Fibroblast of mammary gland (primary cell): ENCODE data around the gene DIP2C.
A peak's percentile ranks its signal among the peaks of the same experiment; 100 is the strongest.
"Not testable (repeated sequence)": the region's sequence is repeated elsewhere in the genome, so short reads cannot be mapped to it uniquely, and the experiment has no call there.

Experiments
- DNase-seq: peaks from one replicate; pipeline ENCODE4 v3.0.0-alpha.2; 2010; ENCODE audit warnings: low read depth
- H3K4me3 ChIP-seq: 2 replicates; pipeline ENCODE4 v1.5.1; 2011; ENCODE audit warnings: low read depth, mild to moderate bottlenecking, low read length, moderate library complexity; ENCODE audit not compliant: control insufficient read depth
- TF ChIP-seq, protein P1 (sequence below): conservative IDR thresholded peaks from 2 replicates; pipeline ENCODE4 v1.5.1; 2011; ENCODE audit warnings: low read depth, low read length, inconsistent platforms; ENCODE audit not compliant: control insufficient read depth, insufficient read depth

The DIP2C gene

DNA sequence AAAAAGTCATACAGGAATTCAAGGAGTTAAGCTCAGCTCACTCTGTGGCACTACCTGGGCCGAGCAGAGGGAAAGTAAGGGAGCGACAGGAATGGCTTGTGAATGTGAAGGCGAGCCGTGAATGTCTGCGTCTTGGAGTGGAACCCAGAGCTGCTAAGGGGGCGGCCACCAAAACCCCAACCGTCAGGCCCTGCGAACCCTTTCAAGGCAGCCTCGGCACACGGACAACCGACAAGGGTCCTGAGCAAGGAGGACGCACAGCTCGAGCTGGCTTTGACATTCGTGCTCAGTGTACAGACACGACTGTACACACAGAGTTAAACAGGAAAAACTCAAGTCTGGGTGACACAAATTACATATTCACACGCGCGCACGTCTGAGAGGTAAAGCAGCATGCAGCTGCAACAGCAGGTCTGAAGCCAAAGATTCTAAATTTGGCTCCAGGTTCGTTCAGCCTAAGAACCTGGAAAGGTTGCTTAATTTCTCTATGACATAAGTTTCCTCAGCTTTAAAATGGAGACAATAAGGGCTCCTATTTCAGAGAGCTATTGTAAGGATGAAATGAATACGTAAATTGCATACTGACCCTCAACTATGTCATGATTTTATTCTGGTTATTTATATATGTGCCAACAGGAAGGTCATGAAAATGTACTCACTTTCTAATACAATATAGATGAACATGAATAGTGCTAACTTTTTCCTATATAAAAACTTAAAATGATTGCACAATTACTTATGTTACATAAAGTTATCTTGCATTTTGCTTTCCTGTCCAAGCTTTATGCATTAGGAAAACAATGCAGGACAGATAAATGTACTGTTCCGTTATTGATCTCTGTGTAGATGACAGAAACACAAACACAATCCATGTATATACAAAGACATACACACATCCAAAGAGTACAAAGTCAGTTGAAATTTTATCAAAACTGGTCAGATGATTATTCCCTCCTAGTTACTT is 361.3 kb downstream of the DIP2C start:
- DNase-seq = no peak
- H3K4me3 ChIP-seq = no peak overlapping the region
- TF ChIP-seq, protein P1, sequence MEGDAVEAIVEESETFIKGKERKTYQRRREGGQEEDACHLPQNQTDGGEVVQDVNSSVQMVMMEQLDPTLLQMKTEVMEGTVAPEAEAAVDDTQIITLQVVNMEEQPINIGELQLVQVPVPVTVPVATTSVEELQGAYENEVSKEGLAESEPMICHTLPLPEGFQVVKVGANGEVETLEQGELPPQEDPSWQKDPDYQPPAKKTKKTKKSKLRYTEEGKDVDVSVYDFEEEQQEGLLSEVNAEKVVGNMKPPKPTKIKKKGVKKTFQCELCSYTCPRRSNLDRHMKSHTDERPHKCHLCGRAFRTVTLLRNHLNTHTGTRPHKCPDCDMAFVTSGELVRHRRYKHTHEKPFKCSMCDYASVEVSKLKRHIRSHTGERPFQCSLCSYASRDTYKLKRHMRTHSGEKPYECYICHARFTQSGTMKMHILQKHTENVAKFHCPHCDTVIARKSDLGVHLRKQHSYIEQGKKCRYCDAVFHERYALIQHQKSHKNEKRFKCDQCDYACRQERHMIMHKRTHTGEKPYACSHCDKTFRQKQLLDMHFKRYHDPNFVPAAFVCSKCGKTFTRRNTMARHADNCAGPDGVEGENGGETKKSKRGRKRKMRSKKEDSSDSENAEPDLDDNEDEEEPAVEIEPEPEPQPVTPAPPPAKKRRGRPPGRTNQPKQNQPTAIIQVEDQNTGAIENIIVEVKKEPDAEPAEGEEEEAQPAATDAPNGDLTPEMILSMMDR = no peak

DNA sequence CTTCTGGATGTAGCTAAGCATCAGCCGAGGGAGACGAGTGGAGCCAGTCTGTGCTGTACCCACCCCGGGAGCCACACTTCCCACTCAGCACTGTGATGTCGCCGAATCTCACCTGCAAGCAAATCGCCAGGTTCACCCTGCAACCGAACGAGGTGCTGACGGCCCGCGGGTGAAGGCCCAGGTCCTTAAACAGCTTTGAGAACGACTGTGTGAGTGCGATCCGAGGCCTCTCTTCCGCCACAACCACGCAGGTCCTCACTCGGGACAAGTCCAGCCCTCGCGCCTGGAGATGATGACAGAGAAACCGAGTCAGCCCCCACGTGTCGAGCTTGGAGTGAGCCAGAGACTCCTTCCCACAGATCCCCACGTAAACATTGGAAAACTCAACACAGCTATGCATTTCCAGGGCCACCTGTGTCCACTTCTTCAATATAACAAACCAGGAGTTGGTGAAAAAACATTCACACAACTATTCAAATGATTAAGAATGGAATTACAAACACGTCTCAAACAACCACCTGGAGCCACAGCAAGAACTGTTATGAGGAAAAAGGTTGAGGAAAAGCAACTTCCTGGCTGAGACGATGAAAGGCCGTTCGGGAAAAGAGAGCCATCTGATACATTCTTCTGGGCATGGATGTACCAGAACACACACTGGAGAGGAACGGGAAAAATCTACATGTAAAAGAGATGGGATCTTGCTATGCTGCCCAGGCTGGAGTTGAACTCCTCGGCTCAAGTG is 362.4 kb downstream of the DIP2C start:
- TF ChIP-seq, protein P1 = no peak
- H3K4me3 ChIP-seq = no peak overlapping the region
- no peak for DNase-seq

DNA sequence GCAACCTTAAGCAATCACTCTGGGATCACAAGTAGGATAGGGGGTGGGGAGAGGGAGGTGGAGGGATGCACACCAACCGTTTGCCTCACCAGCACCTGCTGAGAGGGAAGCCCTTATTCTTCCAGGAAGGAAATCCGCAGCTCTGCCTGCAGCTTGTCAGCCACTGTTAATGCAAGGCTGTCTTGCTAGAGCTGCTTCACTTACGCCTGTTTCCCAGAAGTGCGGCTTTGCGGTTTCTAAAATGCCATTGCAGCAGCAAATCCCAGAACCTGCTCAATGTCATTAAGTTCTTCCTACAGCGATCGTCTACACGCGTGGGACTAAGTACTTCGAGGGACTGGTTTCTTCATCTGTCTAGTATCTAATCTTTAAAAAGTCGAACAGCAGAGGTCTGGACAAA is 363.1 kb downstream of the DIP2C start:
- TF ChIP-seq, protein P1 = no peak
- H3K4me3 ChIP-seq = no peak overlapping the region
- no peak for DNase-seq

DNA sequence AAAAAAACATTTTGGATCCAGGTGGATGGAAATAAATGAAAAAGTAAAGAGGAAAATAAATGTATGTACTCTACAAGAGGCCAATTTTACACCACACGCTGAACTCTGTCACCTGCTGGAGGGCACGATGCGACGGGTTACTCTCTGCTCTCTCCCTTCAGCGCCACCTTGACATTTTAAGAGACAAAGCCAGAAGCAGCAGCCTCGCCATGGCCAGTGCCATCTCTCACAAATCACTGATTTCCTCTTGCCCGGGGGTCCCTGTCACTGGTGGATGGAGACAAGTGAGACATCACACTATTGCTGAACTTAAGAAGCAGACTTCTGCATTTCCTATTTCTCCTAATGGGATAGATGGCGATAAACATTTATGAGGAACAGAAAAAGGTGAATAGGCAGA is 364.2 kb downstream of the DIP2C start:
- H3K4me3 ChIP-seq = no peak overlapping the region
- no peak for DNase-seq
- TF ChIP-seq, protein P1 = no peak

DNA sequence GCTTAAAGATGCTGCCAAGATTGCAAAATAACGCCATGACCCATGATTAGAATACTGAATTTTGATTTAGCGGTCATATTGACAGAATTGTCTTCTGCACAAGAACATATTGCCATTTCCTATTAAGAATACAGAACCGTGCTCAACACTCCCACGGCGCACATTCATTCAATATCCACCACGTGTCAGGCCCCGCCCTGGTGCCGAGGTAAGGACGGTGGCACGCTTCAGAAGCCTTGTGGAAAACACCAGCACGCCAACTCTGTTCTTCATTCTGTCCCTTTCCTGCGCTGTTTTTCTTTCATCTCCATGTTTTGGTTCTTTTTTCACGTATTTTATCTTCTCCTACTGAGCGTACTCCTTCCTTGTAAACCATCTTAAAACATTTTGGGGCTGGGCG is 364.9 kb downstream of the DIP2C start:
- TF ChIP-seq, protein P1 = no peak
- H3K4me3 ChIP-seq = no peak overlapping the region
- DNase-seq = no peak

DNA sequence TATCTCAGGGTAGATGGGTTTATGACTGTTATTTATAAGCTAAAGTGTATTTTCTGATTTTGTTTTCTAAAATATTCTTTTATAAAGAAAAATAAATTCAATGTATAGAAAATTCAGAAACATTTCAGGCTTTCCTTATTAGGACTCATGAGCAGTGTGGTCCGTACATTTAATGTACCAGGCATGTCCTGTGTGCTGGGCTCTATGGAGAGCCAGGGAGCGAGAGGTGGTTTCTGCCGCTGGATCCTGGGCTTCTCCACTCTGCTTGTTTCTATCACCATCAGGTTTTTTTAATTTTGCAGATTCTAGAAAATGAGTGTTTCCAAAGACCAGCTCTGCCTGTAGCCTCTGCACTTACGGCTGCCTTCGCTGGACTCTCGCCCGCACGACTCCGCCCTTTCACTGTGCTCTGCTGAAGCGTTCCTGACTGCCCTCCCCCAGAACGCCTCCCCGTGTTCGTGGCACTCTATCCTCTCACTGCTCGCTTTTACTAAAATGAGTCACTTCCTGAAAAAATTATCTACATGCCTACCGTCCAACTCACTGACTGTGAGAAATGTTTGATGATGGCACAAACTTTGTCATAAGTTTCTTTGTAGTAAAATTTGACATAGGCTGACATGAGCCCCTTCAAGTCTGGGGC is 365.7 kb downstream of the DIP2C start:
- DNase-seq = peak; percentile 97

DNA sequence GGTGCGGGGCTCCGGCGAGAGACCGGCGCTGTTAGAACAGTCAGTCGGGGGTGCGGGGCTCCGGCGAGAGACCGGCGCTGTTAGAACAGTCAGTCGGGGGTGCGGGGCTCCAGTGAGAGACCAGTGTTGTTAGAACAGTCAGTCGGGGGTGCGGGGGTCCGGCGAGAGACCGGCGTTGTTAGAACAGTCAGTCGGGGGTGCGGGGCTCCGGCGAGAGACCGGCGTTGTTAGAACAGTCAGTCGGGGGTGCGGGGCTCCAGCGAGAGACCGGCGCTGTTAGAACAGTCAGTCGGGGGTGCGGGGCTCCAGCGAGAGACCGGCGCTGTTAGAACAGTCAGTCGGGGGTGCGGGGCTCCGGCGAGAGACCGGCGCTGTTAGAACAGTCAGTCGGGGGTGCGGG is 366.4 kb downstream of the DIP2C start:
- not testable (repeated sequence) for DNase-seq
- H3K4me3 ChIP-seq = peak overlapping the region; percentile 52

More for the DNA sequence above, 365.7 kb downstream of the DIP2C start:
- TF ChIP-seq, protein P1 = no peak
- peak overlapping the region; percentile 52 for H3K4me3 ChIP-seq
